Activated CD8-positive, alpha-beta memory T cell treated with anti-CD3 and anti-CD28 coated beads for 36 hours (primary cell): ENCODE results near the gene HDAC9. TPM values are rescaled to one million over a fixed set of nuclear protein-coding genes. Genes with fewer than 3 reads are reported as not detected.
"Not testable (repeated sequence)": the region's sequence is repeated elsewhere in the genome, so short reads cannot be mapped to it uniquely, and the experiment has no call there.

Experiments
- CTCF ChIA-PET: fragments of 350-600 bp; sonication (Branson Sonifier 250); formaldehyde crosslinking; loops from one replicate; lab custom pipeline; 2021; ENCODE audit warnings: antibody characterized with exemption; lab: Charles Lee
- POLR2A ChIA-PET: fragments of 350-600 bp; sonication (Branson Sonifier 250); formaldehyde crosslinking; loops from one replicate; lab custom pipeline; 2021; ENCODE audit warnings: antibody characterized with exemption; lab: Charles Lee
- total RNA-seq, 2 experiments: library from RNA; stranded (reverse); gene quantifications; one replicate each; pipeline ENCODE4 v1.2.3, GENCODE V29; 2021

HDAC9 gene
- total RNA-seq, 2 experiments from 2014 or later, result 2.5 to 3.2 TPM

- ChIA-PET POLR2A (no interaction called here), CTCF (no interaction called here)
These were observed 466.5 kb downstream of the HDAC9 start for GRCh38 chr7:18962031-18962430.

GRCh38 chr7:18965657-18966056, 470.1 kb downstream of the HDAC9 start:
- POLR2A ChIA-PET, result no interaction called here
- CTCF ChIA-PET, result no interaction called here

DNA sequence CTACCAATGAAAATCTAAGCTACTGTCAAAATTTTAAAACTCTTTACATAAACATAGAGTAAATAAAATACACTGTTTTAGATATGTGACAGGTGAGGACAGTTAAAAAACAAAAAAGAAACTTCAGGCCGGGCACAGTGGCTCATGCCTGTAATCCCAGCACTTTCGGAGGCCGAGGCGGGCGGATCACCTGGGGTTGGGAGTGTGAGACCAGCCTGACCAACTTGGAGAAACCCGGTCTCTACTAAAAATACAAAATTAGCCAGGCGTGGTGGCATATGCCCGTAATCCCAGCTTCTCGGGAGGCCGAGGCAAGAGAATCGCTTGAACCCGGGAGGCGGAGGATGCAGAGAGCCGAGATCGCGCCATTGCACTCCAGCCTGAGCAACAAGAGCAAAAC, 472.2 kb downstream of the HDAC9 start:
- CTCF ChIA-PET, POLR2A ChIA-PET: not testable (repeated sequence)

- POLR2A ChIA-PET, result no interaction called here
These were observed 476.3 kb downstream of the HDAC9 start for GRCh38 chr7:18971839-18972238.

DNA sequence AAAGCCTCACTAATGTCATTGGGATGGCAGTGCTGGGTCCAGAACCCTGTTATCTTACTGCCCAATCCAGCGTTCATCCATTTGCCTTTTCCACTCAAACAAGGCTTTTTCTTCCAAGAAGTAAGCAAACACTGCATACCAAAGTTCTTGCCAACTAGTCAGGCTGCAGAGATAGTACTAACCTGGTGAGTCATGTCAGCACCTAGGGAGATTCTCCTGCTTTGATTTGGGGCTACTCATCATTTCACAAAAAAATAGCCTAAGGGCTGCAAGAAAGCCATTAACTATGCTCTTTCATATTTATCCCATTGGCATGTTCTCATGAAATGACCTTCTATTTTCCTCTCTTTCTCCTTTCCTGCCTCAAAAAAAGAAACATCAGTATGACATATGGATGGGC, 479.3 kb downstream of the HDAC9 start:
- CTCF ChIA-PET, result no interaction called here

More at GRCh38 chr7:18971839-18972238, 476.3 kb downstream of the HDAC9 start:
- CTCF ChIA-PET, result no interaction called here

DNA sequence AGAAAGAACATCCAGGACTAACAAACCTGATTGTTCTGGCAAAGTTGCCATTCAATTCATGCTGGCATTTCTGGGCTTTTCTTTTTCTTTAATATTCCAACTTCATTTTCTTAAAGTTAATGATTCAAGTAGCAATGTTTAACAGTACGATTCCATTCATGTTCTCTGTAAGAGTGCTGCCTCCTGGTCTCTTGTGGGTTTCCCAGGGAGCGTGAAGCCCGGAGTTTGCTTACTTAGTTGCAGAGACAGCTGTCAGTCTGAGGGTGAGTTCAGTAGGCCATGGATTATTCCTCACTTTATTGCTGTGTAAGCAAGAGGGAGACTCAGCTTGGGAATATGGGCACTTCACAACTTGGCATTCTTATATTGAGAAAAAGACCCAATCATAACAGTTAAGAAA, 479.7 kb downstream of the HDAC9 start:
- ChIA-PET POLR2A (no interaction called here), CTCF (no interaction called here)

More for the DNA sequence above, 479.3 kb downstream of the HDAC9 start:
- POLR2A ChIA-PET, result no interaction called here

DNA sequence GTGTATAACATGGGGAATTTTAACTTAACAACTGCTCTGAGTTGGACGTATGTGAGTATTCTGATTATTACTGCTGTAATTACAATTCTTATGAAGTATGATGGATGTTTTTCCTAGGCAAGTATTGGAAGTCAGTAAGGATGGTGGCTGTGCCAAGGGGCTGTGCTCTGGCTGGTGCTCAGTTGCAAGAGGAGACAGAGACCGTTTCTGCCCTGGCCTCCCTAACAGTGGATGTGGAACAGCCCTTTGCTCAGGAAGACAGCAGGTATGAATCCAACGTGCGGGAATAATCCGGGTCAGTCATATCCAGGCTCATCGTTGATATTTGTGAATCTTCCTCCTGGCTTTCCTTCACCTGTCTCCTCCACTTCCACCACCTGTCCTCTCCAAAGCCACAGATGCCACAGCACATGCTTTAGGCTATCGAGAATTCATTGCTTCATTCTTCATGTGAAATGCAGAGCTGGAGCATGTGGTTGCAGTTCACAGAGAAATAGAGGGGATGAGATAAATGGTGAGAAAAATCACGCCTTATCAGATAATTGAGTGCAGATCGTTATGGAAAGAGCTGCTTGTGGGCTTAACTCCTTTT, 480.2 kb downstream of the HDAC9 start:
- CTCF ChIA-PET, result no interaction called here
- POLR2A ChIA-PET, result no interaction called here

DNA sequence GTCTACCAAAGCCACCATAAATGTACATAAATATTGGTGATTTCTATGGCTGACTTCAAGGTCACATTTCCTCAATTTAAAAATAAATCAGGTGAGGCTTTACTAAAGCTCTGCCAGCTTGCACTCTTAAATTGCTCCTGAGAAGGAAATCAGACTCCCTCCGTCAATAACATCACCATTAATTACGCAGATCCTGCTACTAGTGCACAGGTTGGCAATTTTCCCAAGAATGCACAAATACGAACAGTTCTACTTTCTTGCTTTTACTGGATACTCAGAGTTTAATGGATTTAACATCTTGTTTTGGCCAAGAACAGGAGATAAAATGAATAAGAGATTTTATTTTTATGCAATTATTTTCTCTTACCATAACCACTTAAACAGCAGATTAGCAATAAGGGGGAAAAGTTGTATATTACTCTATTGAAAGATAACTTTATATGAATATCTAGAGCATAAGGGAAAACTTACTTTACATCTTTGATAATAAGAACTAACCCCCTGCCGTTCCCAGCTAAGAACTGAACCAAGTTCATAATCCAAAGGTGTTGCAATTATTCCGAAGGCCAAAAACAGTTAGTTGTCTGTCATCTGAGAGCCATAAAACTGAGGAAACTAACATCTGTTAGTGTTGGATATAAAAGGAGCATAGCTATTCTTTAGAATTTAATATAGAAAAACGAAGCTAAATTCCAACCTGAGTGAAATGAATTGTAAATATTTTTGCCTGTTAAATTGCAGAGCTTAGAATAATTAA, 481.3 kb downstream of the HDAC9 start:
- ChIA-PET POLR2A (no interaction called here), CTCF (no interaction called here)

GRCh38 chr7:18978108-18978495, 482.6 kb downstream of the HDAC9 start:
- POLR2A ChIA-PET, result no interaction called here
- CTCF ChIA-PET, result no interaction called here

- CTCF ChIA-PET, result not testable (repeated sequence)
These were observed 495.2 kb downstream of the HDAC9 start for GRCh38 chr7:18990700-18991099.

DNA sequence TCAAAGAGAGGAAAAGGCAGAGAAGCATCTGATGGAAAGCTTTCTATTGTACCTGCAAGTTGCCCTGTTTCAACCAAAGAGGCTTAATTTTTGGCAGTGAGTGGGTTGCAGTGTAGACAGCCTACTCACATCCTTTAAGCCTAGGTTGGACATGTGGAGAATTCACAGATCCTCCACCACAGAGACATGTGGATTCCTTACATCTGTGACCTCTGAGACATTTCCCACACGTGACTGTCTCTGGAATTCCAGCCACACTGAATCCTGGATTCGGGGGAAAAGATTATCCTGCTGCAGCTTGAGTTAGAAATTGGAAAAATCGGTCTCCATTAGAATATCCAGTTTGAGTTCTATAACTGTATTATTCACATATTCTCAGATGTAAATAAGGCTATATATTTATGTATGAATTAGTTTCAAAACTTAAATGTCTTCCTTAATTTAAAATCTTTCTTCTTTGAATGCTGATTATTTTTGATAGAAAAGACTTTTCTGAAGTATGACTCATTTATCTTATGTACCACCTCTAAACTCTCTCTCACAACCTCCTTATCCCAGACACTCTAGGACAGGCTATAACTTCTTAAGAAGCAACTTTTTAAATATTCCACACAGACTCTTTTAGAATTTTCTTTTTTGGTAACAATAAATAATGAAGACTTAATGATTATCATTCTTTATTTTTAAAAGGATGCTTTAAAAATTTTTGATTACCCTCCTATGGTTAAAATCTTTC, 498.6 kb downstream of the HDAC9 start:
- ChIA-PET POLR2A (no interaction called here), CTCF (no interaction called here)

More at GRCh38 chr7:18990700-18991099, 495.2 kb downstream of the HDAC9 start:
- POLR2A ChIA-PET, result not testable (repeated sequence)

- CTCF ChIA-PET, result no interaction called here
These were observed 499.7 kb downstream of the HDAC9 start for GRCh38 chr7:18995270-18995671.

DNA sequence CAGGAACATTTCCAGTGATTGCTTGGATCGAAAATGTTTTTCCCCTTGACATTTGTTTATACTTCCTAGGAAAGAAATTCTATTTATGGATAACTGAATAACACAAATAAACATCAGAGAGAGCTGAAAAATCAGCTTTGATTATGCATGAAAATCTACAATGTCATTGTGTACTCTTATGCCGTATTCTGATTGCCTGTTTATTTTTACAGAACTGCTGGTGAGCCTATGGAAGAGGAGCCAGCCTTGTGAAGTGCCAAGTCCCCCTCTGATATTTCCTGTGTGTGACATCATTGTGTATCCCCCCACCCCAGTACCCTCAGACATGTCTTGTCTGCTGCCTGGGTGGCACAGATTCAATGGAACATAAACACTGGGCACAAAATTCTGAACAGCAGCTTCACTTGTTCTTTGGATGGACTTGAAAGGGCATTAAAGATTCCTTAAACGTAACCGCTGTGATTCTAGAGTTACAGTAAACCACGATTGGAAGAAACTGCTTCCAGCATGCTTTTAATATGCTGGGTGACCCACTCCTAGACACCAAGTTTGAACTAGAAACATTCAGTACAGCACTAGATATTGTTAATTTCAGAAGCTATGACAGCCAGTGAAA, 500.4 kb downstream of the HDAC9 start:
- CTCF ChIA-PET, result no interaction called here
- POLR2A ChIA-PET, result no interaction called here

More at GRCh38 chr7:18995270-18995671, 499.7 kb downstream of the HDAC9 start:
- POLR2A ChIA-PET, result no interaction called here

DNA sequence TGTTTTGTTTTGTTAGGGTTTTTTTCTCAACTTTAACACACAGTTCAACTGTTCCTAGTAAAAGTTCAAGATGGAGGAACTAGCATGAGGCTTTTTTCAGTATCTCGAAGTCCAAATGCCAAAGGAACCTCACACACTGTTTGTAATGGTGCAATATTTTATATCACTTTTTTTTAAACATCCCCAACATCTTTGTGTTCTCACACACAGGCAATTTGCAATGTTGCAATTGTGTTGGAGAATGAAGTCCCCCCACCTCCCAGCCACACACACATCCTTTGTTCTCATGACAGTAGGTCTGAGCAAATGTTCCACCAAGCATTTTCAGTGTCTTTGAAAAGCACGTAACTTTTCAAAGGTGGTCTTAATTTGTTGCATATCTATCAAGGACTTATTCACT, 501.0 kb downstream of the HDAC9 start:
- POLR2A ChIA-PET, result no interaction called here
- CTCF ChIA-PET, result no interaction called here

DNA sequence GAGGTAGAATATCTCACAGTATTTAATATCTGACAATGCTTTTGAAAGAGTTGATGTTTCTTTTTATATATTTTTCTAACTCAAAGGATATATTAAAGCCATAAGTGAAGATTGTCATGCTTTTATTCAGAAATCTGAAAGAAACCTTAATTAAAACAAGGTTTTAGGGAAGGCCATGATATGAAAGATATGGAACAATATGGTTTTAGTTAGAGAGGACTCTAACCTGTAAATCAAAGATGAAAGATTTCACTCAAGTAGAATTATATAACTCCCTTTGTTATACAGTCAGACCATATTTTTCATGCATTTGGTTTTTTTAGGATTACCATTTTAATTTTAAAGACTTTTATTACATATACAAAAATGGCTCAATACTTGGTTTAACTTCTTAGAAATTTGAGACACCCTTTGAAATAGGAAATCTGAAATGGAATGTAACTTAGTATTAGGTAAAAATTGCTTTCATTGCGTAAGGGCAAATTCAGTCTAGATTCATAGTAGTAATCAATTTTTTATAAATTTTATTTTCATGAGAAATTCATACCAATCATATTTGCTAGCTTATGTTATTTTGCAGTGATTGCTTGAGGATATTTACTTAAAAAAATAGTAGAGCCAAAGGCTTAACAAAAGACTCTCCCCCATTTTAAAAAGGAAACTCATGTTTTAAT, 502.1 kb downstream of the HDAC9 start:
- ChIA-PET CTCF (no interaction called here), POLR2A (no interaction called here)

GRCh38 chr7:19000410-19000809, 504.9 kb downstream of the HDAC9 start:
- ChIA-PET POLR2A (no interaction called here), CTCF (no interaction called here)

GRCh38 chr7:19001854-19002253, 506.3 kb downstream of the HDAC9 start:
- CTCF ChIA-PET, result no interaction called here
- POLR2A ChIA-PET, result no interaction called here

DNA sequence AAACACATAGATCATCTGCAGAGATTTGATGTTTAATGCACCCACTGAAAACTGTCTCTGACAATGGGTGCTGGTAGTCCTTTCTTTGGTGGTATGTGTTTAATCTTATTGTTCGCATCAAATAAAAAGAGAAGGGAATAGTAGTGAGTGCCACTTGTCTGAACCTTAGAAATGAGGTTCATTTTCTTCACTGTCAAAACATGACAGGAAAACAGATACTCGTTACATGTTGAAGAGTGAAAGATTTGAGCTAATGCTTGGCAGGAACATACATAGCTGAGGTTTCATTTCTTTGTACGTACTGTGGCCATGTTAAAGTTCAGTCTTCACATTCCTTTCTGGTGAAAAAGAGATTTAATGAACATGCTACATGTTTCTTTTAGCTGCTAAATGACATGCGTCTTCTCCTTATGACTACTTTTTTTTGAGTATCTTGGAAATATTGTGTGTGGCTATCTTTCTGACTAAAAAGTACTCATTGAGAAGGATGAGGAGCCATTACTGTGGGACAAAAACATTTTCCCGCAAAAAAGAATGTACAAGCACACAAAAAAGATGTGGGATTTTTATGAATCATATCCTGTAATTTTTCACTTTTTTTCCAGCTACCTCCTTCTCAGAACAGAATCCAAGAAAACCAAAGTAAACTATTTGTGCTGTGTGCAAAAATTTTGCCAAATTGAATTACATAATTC, 513.8 kb downstream of the HDAC9 start:
- POLR2A ChIA-PET, result no interaction called here
- CTCF ChIA-PET, result no interaction called here

GRCh38 chr7:19009936-19010280, 514.4 kb downstream of the HDAC9 start:
- POLR2A ChIA-PET, result no interaction called here

More at GRCh38 chr7:19009936-19010280, 514.4 kb downstream of the HDAC9 start:
- CTCF ChIA-PET, result no interaction called here
